Activated CD8-positive, alpha-beta T cell treated with anti-CD3 and anti-CD28 coated beads, Interleukin-2, amount 10 ng/mL, durations not matched to agents 7 days and 5 days (primary cell): Measurements from ENCODE around the gene CCNY. TPM values are rescaled to one million over a fixed set of nuclear protein-coding genes. Genes with fewer than 3 reads are reported as not detected.

ENCODE experiments used
- ATAC-seq: fragments of 150-1000 bp; cut with Tn5 transposase; one replicate; pipeline ENCODE4 v1.10.0; 2021; ENCODE audit warnings: moderate library complexity
- CTCF ChIA-PET: fragments of 350-600 bp; sonication (Branson Sonifier 250); formaldehyde crosslinking; loops from one replicate; lab custom pipeline; 2021; ENCODE audit warnings: antibody characterized with exemption; lab: Charles Lee
- POLR2A ChIA-PET: fragments of 350-600 bp; sonication (Branson Sonifier 250); formaldehyde crosslinking; loops from one replicate; lab custom pipeline; 2021; ENCODE audit warnings: antibody characterized with exemption; lab: Charles Lee
- DNase-seq: peaks from one replicate; pipeline ENCODE4 v3.0.0-alpha.2; 2020
- H3K27ac Mint-ChIP-seq: one replicate; pipeline ENCODE4 v1.8.0; 2021; ENCODE audit warnings: mild to moderate bottlenecking, mixed read lengths
- H3K27me3 Mint-ChIP-seq: one replicate; pipeline ENCODE4 v1.8.0; 2021; ENCODE audit warnings: low read depth, mixed read lengths
- H3K36me3 Mint-ChIP-seq: one replicate; pipeline ENCODE4 v1.8.0; 2021; ENCODE audit warnings: low read depth, mixed read lengths
- H3K4me1 Mint-ChIP-seq: one replicate; pipeline ENCODE4 v1.8.0; 2021; ENCODE audit warnings: low read depth, mixed read lengths
- H3K4me3 Mint-ChIP-seq: one replicate; pipeline ENCODE4 v1.8.0; 2021; ENCODE audit warnings: mild to moderate bottlenecking, mixed read lengths
- H3K9me3 Mint-ChIP-seq: one replicate; pipeline ENCODE4 v1.8.0; 2022; ENCODE audit warnings: mixed read lengths; ENCODE audit not compliant: insufficient read depth
- total RNA-seq, 2 experiments: library from RNA; stranded (reverse); gene quantifications; one replicate each; pipeline ENCODE4 v1.2.3, GENCODE V29; 2021

Gene CCNY
- total RNA-seq, 2 experiments from 2014 or later, result 55.6 to 64.1 TPM

GRCh38 chr10:35372329-35372728, 36.0 kb downstream of the CCNY start:
- Mint-ChIP-seq H3K36me3 (no peaks in the 10 kb centered on the region), H3K4me1 (peaks cover 55% of the 10 kb centered on the region), H3K4me3 (no peak overlapping the region), H3K9me3 (no peaks in the 10 kb centered on the region), H3K27ac (no peak overlapping the region), H3K27me3 (no peaks in the 10 kb centered on the region)
- ATAC-seq, result no peak
- ChIA-PET CTCF (no interaction called here), POLR2A (no interaction called here)
- no peak for DNase-seq

GRCh38 chr10:35375091-35375765, 38.9 kb downstream of the CCNY start:
- POLR2A ChIA-PET, result no interaction called here
- CTCF ChIA-PET, result no interaction called here
- Mint-ChIP-seq H3K36me3 (no peaks in the 10 kb centered on the region), H3K9me3 (no peaks in the 10 kb centered on the region), H3K27me3 (no peaks in the 10 kb centered on the region), H3K4me3 (no peak overlapping the region), H3K27ac (peak overlapping the region; percentile 31), H3K4me1 (peaks cover 62% of the 10 kb centered on the region)
- no peak for DNase-seq
- ATAC-seq, result no peak

- no peaks in the 10 kb centered on the region for H3K36me3 Mint-ChIP-seq
- H3K4me3 Mint-ChIP-seq, result no peak overlapping the region
- DNase-seq (no peak), ATAC-seq (no peak)
- H3K4me1 Mint-ChIP-seq, result peaks cover 52% of the 10 kb centered on the region
- ChIA-PET CTCF (no interaction called here), POLR2A (no interaction called here)
- H3K27me3 Mint-ChIP-seq, result no peaks in the 10 kb centered on the region
- H3K27ac Mint-ChIP-seq, result no peak overlapping the region
- no peaks in the 10 kb centered on the region for H3K9me3 Mint-ChIP-seq
Observed at GRCh38 chr10:35377050-35377728, 40.9 kb downstream of the CCNY start.

- DNase-seq, result peak; percentile 32
- H3K27ac Mint-ChIP-seq, result peak overlapping the region; percentile 44
- no peak overlapping the region for H3K4me3 Mint-ChIP-seq
- no peaks in the 10 kb centered on the region for H3K36me3 Mint-ChIP-seq
- ChIA-PET POLR2A (no interaction called here), CTCF (interaction anchor here (1.0 to 1.7 kb wide), 3 partner anchors 14 to 184 kb away, joined by 3 to 5 read pairs (median 4); no protein-coding TSS in a partner anchor)
- ATAC-seq, result peak; percentile 73
- peaks cover 44% of the 10 kb centered on the region for H3K4me1 Mint-ChIP-seq
- no peaks in the 10 kb centered on the region for H3K27me3 Mint-ChIP-seq
- H3K9me3 Mint-ChIP-seq, result no peaks in the 10 kb centered on the region
Observed at GRCh38 chr10:35378541-35379210, 42.4 kb downstream of the CCNY start.

DNA sequence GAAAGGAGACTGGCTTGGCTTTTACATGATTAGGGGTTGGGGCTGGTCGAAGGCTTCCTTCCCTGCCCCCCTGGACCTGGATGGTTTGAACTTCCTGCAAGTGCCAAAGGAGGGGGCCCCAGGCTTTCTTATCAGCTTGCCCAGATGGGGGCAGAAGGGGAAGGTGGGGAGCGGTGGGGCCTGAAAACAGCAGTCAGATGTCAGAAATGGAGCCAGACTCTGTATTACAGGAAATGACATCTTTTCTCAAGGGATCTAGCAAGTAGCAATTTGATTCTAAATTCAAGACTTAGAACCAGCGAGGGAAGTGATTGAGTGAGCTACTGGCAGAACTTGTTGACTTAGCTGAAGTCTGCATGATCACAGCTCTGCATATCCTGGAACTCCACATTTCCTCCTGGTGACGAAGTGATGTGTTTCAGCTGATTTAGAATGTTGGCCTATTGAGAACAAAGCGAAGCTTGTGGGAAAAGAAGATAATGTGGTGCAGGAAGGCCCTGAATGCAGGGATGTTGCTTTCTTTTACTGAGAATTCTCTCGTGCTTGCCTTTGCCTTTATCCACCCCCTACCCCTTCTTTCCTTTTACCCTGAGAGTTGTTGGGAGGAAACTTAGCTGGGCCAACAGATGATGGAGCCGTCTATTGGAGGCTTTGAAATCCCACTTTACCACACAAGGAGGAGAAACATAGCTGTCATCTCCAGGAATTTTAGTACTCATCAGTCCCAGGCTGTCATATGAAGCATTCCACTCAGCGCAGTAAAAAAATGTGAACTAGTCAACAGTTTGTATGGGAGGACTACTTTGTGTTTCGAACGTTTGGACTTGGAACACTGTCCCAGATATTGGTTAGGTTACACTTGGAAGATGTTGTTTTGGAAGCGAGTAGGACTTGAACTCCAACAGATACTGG, 43.2 kb downstream of the CCNY start:
- POLR2A ChIA-PET, result no interaction called here
- H3K27ac Mint-ChIP-seq, result peak overlapping the region; percentile 44
- H3K36me3 Mint-ChIP-seq, result no peaks in the 10 kb centered on the region
- peak overlapping the region; percentile 26 for H3K4me3 Mint-ChIP-seq
- CTCF ChIA-PET, result interaction anchor here (1.0 to 1.7 kb wide), 4 partner anchors 14 to 183 kb away, joined by 3 to 5 read pairs (median 4); no protein-coding TSS in a partner anchor
- H3K4me1 Mint-ChIP-seq, result peaks cover 42% of the 10 kb centered on the region
- DNase-seq (peak; percentile 33), ATAC-seq (peak; percentile 51)
- no peaks in the 10 kb centered on the region for H3K27me3 Mint-ChIP-seq
- no peaks in the 10 kb centered on the region for H3K9me3 Mint-ChIP-seq

DNA sequence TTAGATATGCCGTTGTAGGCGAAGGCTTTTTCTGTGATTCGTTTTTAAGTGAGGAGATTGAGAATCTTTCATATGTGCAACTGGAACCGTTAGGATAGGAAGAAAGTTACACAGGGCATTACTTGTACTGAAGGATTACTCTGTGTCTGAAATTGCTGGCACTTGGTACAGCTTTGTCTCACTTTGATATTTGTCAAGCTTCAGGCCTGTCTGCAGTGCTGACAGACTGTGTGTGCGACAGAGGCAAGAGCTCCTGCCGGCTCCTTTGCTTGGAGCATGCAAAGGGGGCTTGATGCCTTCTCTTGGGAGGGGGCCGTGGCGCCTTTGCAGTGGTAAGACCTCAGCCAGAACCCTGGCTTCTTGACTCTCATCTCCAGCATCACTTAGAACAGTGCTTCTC, 45.8 kb downstream of the CCNY start:
- ATAC-seq, result no peak
- CTCF ChIA-PET, result no interaction called here
- POLR2A ChIA-PET, result no interaction called here
- no peaks in the 10 kb centered on the region for H3K27me3 Mint-ChIP-seq
- no peaks in the 10 kb centered on the region for H3K9me3 Mint-ChIP-seq
- H3K4me1 Mint-ChIP-seq, result peaks cover 42% of the 10 kb centered on the region
- peaks cover 12% of the 10 kb centered on the region for H3K36me3 Mint-ChIP-seq
- no peak overlapping the region for H3K27ac Mint-ChIP-seq
- no peak overlapping the region for H3K4me3 Mint-ChIP-seq
- no peak for DNase-seq

DNA sequence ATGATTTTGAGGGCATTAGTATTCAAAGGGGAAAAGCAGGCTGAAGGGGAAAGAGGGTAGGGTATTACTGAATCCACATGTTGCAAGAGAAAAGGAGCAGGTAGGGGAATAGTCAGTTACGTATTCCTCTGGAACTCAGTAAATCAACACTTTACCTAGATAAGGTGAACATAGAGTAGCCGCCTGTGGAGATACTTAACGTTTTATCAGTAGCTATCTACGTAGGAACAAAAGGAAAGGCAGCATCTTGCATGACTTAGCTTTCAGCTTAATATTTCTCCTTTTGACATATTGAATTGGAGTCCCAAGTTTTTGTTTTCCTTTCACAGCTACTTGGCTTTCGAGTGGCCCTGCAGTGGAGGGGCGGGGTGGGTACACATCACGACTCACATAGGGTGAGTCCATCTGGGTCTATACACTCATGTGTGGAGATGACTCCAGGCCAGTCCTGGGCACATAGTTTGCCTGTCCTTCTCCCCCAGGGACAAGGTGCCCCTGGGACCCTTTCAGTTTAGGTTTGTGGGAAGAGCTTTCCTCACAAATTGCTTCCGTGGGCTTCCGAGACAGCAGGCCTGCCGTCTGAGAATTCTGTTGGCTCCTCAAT, 48.1 kb downstream of the CCNY start:
- H3K27ac Mint-ChIP-seq, result no peak overlapping the region
- no peaks in the 10 kb centered on the region for H3K27me3 Mint-ChIP-seq
- DNase-seq, result no peak
- H3K4me1 Mint-ChIP-seq, result peaks cover 30% of the 10 kb centered on the region
- no peak for ATAC-seq
- H3K36me3 Mint-ChIP-seq, result peaks cover 12% of the 10 kb centered on the region
- ChIA-PET CTCF (no interaction called here), POLR2A (interaction anchor here (0.5 to 0.7 kb wide), 2 partner anchors 30 to 31 kb away, joined by 3 read pairs; no protein-coding TSS in a partner anchor)
- no peak overlapping the region for H3K4me3 Mint-ChIP-seq
- H3K9me3 Mint-ChIP-seq, result no peaks in the 10 kb centered on the region

- no peak overlapping the region for H3K4me3 Mint-ChIP-seq
- peaks cover 20% of the 10 kb centered on the region for H3K4me1 Mint-ChIP-seq
- no peak overlapping the region for H3K27ac Mint-ChIP-seq
- POLR2A ChIA-PET, result no interaction called here
- peaks cover 12% of the 10 kb centered on the region for H3K9me3 Mint-ChIP-seq
- ATAC-seq (no peak), DNase-seq (no peak)
- peaks cover 26% of the 10 kb centered on the region for H3K36me3 Mint-ChIP-seq
- H3K27me3 Mint-ChIP-seq, result no peaks in the 10 kb centered on the region
- CTCF ChIA-PET, result interaction anchor here (0.9 kb wide), 1 partner anchor 46 kb away, joined by 3 read pairs; no protein-coding TSS in a partner anchor
Observed at GRCh38 chr10:35386594-35387174, 50.4 kb downstream of the CCNY start.

GRCh38 chr10:35387768-35388167, 51.5 kb downstream of the CCNY start:
- CTCF ChIA-PET, result no interaction called here
- ATAC-seq (no peak), DNase-seq (no peak)
- Mint-ChIP-seq H3K4me1 (peaks cover 20% of the 10 kb centered on the region), H3K27me3 (no peaks in the 10 kb centered on the region), H3K36me3 (peaks cover 26% of the 10 kb centered on the region), H3K4me3 (no peak overlapping the region), H3K27ac (no peak overlapping the region), H3K9me3 (peaks cover 14% of the 10 kb centered on the region)
- POLR2A ChIA-PET, result no interaction called here

GRCh38 chr10:35388197-35388596, 51.9 kb downstream of the CCNY start:
- Mint-ChIP-seq H3K27ac (no peak overlapping the region), H3K36me3 (peaks cover 26% of the 10 kb centered on the region), H3K27me3 (no peaks in the 10 kb centered on the region), H3K9me3 (peaks cover 14% of the 10 kb centered on the region), H3K4me1 (peaks cover 20% of the 10 kb centered on the region), H3K4me3 (no peak overlapping the region)
- no peak for ATAC-seq
- no peak for DNase-seq
- ChIA-PET CTCF (no interaction called here), POLR2A (no interaction called here)

DNA sequence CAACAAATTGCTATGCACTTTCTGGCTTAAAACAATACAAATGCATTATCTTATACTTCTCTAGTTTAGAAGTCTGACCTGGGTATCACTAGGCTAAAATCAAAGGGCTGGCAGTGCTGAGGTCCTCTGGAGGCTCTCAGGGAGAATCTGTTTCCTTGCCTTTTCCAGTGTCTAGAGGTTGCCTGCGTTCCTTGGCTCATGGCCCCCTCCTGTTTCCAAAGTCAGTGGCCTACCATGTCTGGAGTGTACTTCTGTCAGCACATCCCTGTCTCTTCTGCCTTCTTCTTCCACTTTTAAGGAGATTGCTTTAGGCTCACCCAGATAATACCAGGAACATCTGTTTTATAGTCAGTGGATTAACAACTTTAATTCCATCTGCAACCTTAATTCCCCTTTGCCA, 52.4 kb downstream of the CCNY start:
- peaks cover 14% of the 10 kb centered on the region for H3K9me3 Mint-ChIP-seq

More for the DNA sequence above, 52.4 kb downstream of the CCNY start:
- ATAC-seq, result no peak
- Mint-ChIP-seq H3K27ac (no peak overlapping the region), H3K4me1 (peaks cover 20% of the 10 kb centered on the region), H3K27me3 (no peaks in the 10 kb centered on the region), H3K4me3 (no peak overlapping the region), H3K36me3 (peaks cover 26% of the 10 kb centered on the region)
- CTCF ChIA-PET, result no interaction called here
- POLR2A ChIA-PET, result no interaction called here
- DNase-seq, result no peak
